Transverse colon (tissue), 4 donors: ENCODE measurements around the gene TRRAP.

Experiments used
- CTCF ChIP-seq, 5 experiments: fragments of 200-600 bp in 3 of 5; fragments of 450-650 bp in 2 of 5; sonication (generic) in 3 of 5; IDR thresholded peaks; 1 replicate in 2 of 5; 2 replicates in 3 of 5; pipeline ENCODE4 v1.5.1; 2016 to 2017; ENCODE audit warnings: antibody characterized with exemption in 5 of 5, inconsistent platforms in 3 of 5, mild to moderate bottlenecking in 2 of 5, moderate library complexity in 1 of 5
- EP300 ChIP-seq: sonication (generic); formaldehyde crosslinking; IDR thresholded peaks from one replicate; pipeline ENCODE4 v1.6.1; 2017; ENCODE audit warnings: antibody characterized with exemption, low read depth
- POLR2A ChIP-seq: fragments of 450-650 bp; IDR thresholded peaks from one replicate; pipeline ENCODE4 v1.6.1; 2016; ENCODE audit warnings: antibody characterized with exemption, mild to moderate bottlenecking, moderate library complexity
- POLR2AphosphoS5 ChIP-seq, 3 donors: sonication (generic); formaldehyde crosslinking; IDR thresholded peaks; one replicate each; pipeline ENCODE4 v1.6.1; 2016; ENCODE audit warnings: antibody characterized with exemption in 3 of 3

- TF ChIP-seq EP300 (no peak), CTCF (IDR thresholded peaks at IDR 0.05) (peak; percentile 93 to 100 (median 99)), POLR2A (peak; percentile 49), POLR2AphosphoS5 (IDR thresholded peaks at IDR 0.05) (peak in 2 of 3 donors; percentile 54 to 61)
Observed at GRCh38 chr7:98878365-98879197, at the start of gene TRRAP.
